Fibroblast of skin of abdomen (primary cell): ENCODE data around the gene SFMBT1.
"Not testable (repeated sequence)": the region's sequence is repeated elsewhere in the genome, so short reads cannot be mapped to it uniquely, and the experiment has no call there.

Experiments
- DNase-seq: peaks from one replicate; pipeline ENCODE4 v3.0.0-alpha.2; 2013

SFMBT1 gene

GRCh38 chr3:53035825-53036619, 9.9 kb downstream of the SFMBT1 start:
- no peak for DNase-seq

- not testable (repeated sequence) for DNase-seq
These were observed 10.9 kb downstream of the SFMBT1 start for GRCh38 chr3:53035018-53035417.

- not testable (repeated sequence) for DNase-seq
These were observed 11.5 kb downstream of the SFMBT1 start for GRCh38 chr3:53034411-53034810.

GRCh38 chr3:53032609-53033008, 13.3 kb downstream of the SFMBT1 start:
- no peak for DNase-seq

- no peak for DNase-seq
These were observed 15.0 kb downstream of the SFMBT1 start for GRCh38 chr3:53030619-53031449.

GRCh38 chr3:53028641-53029040, 17.2 kb downstream of the SFMBT1 start:
- DNase-seq, result no peak

- DNase-seq, result no peak
These were observed 18.5 kb downstream of the SFMBT1 start for GRCh38 chr3:53027254-53027844.

GRCh38 chr3:53026382-53027162, 19.3 kb downstream of the SFMBT1 start:
- no peak for DNase-seq

GRCh38 chr3:53024315-53024714, 21.6 kb downstream of the SFMBT1 start:
- no peak for DNase-seq

- DNase-seq, result no peak
These were observed 22.6 kb downstream of the SFMBT1 start for GRCh38 chr3:53023072-53023823.

GRCh38 chr3:53022647-53023046, 23.2 kb downstream of the SFMBT1 start:
- no peak for DNase-seq

GRCh38 chr3:53016236-53016635, 29.6 kb downstream of the SFMBT1 start:
- peak; percentile 37 for DNase-seq

GRCh38 chr3:53011324-53011723, 34.5 kb downstream of the SFMBT1 start:
- DNase-seq, result no peak

- DNase-seq, result no peak
These were observed 35.9 kb downstream of the SFMBT1 start for GRCh38 chr3:53009826-53010539.

- DNase-seq, result no peak
These were observed 36.9 kb downstream of the SFMBT1 start for GRCh38 chr3:53008932-53009331.

GRCh38 chr3:53005854-53006513, 39.9 kb downstream of the SFMBT1 start:
- DNase-seq, result no peak

GRCh38 chr3:53005338-53005737, 40.5 kb downstream of the SFMBT1 start:
- DNase-seq, result no peak

- no peak for DNase-seq
These were observed 42.6 kb downstream of the SFMBT1 start for GRCh38 chr3:53003320-53003719.

- DNase-seq, result no peak
These were observed 46.9 kb downstream of the SFMBT1 start for GRCh38 chr3:52998771-52999513.

- DNase-seq, result no peak
These were observed 55.2 kb downstream of the SFMBT1 start for GRCh38 chr3:52990637-52991036.
